Measurements from ENCODE around the gene NDUFS3.

NDUFS3 gene

GRCh38 chr11:47592251-47592650 lies 13.4 kb downstream of the NDUFS3 start:
- no peaks in the 10 kb centered on the region for H3K36me3 ChIP-seq (ENCODE audit: control insufficient read depth in 2 of 2, insufficient read depth in 1 of 2, low read length in 2 of 2)
- H3K4me3 ChIP-seq (ENCODE audit: low read depth, low read length): no peak overlapping the region
- ChIA-PET POLR2A (no interaction called here), CTCF (interaction anchor here (0.6 kb wide), 1 partner anchor 519 kb away, joined by 4 read pairs; no protein-coding TSS in a partner anchor)
- H3K4me1 ChIP-seq (ENCODE audit: control insufficient read depth, insufficient read depth, low read length): no peaks in the 10 kb centered on the region
- no peak overlapping the region for H3K27ac ChIP-seq (ENCODE audit: extremely low read depth, low read depth, low read length)
- TF ChIP-seq ZSCAN5A (tag by site-specific recombination; IDR thresholded peaks at IDR 0.05) (no peak), ZNF548 (tag by site-specific recombination; IDR thresholded peaks at IDR 0.05) (no peak), PRDM4 (tag by site-specific recombination; IDR thresholded peaks at IDR 0.05) (no peak), ZNF157 (tag by site-specific recombination; IDR thresholded peaks at IDR 0.05) (no peak), ZNF776 (tag by site-specific recombination; IDR thresholded peaks at IDR 0.05; ENCODE audit: borderline replicate concordance) (no peak), HOXA7 (CRISPR knock-in tag; IDR thresholded peaks at IDR 0.05; ENCODE audit: borderline replicate concordance) (no peak), ZNF449 (tag by site-specific recombination; IDR thresholded peaks at IDR 0.05) (no peak), ZNF510 (tag by site-specific recombination; IDR thresholded peaks at IDR 0.05; ENCODE audit: insufficient replicate concordance) (no peak), ZNF202 (tag by site-specific recombination; IDR thresholded peaks at IDR 0.05; ENCODE audit: borderline replicate concordance) (no peak), GLIS2 (tag by site-specific recombination; IDR thresholded peaks at IDR 0.05) (no peak), ZNF747 (tag by site-specific recombination; IDR thresholded peaks at IDR 0.05) (no peak), ZNF423 (tag by site-specific recombination; IDR thresholded peaks at IDR 0.05) (no peak), ZNF324 (tag by site-specific recombination; IDR thresholded peaks at IDR 0.05) (no peak), ELK4 (IDR thresholded peaks at IDR 0.05; ENCODE audit: borderline replicate concordance, low read depth, low read length) (no peak), ZNF184 (tag by site-specific recombination; IDR thresholded peaks at IDR 0.05) (no peak), KLF17 (tag by site-specific recombination; IDR thresholded peaks at IDR 0.05) (no peak)
- H3K9me3 ChIP-seq (ENCODE audit: control insufficient read depth, insufficient read depth, low read depth, low read length): no peaks in the 10 kb centered on the region

- no peak for TF ChIP-seq ZNF560 (tag by site-specific recombination; IDR thresholded peaks at IDR 0.05; ENCODE audit: borderline replicate concordance)
- no peak for TF ChIP-seq ZSCAN16 (tag by site-specific recombination; IDR thresholded peaks at IDR 0.05)
- no peak for TF ChIP-seq ZNF274 (IDR thresholded peaks at IDR 0.05; ENCODE audit: low read length)
- TF ChIP-seq ZNF274 (tag by site-specific recombination; IDR thresholded peaks at IDR 0.05; ENCODE audit: borderline replicate concordance): no peak
- no peak for TF ChIP-seq KLF10 (tag by site-specific recombination; IDR thresholded peaks at IDR 0.05)
- TF ChIP-seq SETDB1 (IDR thresholded peaks at IDR 0.05; ENCODE audit: insufficient read length, low read length): no peak
- TF ChIP-seq ZNF24 (tag by site-specific recombination; IDR thresholded peaks at IDR 0.05): no peak
- no peak for TF ChIP-seq ZNF555 (tag by site-specific recombination; conservative IDR thresholded peaks at IDR 0.05)
- TF ChIP-seq ZNF26 (tag by site-specific recombination; IDR thresholded peaks at IDR 0.05): no peak
- TF ChIP-seq ZNF544 (tag by site-specific recombination; IDR thresholded peaks at IDR 0.05): no peak
- ChIA-PET CTCF (interaction anchor here (0.6 kb wide), 2 partner anchors 28 to 518 kb away, joined by 3 to 4 read pairs; no protein-coding TSS in a partner anchor), POLR2A (no interaction called here)
- no peak overlapping the region for H3K4me3 ChIP-seq (ENCODE audit: low read depth, low read length)
- H3K4me1 ChIP-seq (ENCODE audit: control insufficient read depth, insufficient read depth, low read length): no peaks in the 10 kb centered on the region
- H3K36me3 ChIP-seq (ENCODE audit: control insufficient read depth in 2 of 2, insufficient read depth in 1 of 2, low read length in 2 of 2): no peaks in the 10 kb centered on the region
- no peaks in the 10 kb centered on the region for H3K9me3 ChIP-seq (ENCODE audit: control insufficient read depth, insufficient read depth, low read depth, low read length)
- no peak overlapping the region for H3K27ac ChIP-seq (ENCODE audit: extremely low read depth, low read depth, low read length)
These were observed 14.1 kb downstream of the NDUFS3 start for GRCh38 chr11:47592970-47593369.

Data from HEK293 (cell line).